ENCODE measurements around the gene OLFM4.

OLFM4 gene

GRCh38 chr13:53014495-53015443 is 13.8 kb upstream of the OLFM4 start:
- DNase-seq = no peak

- no peak for DNase-seq
Observed at GRCh38 chr13:53015971-53016370, 12.6 kb upstream of the OLFM4 start.

- DNase-seq = no peak
Observed at GRCh38 chr13:53017433-53017970, 11.1 kb upstream of the OLFM4 start.

- no peak for DNase-seq
Observed at GRCh38 chr13:53018690-53019647, 9.6 kb upstream of the OLFM4 start.

GRCh38 chr13:53020764-53021335 is 7.8 kb upstream of the OLFM4 start:
- DNase-seq = no peak

- no peak for DNase-seq
Observed at GRCh38 chr13:53023246-53023645, 5.4 kb upstream of the OLFM4 start.

- no peak for DNase-seq
Observed at GRCh38 chr13:53028063-53028462, 550 bp upstream of the OLFM4 start.

GRCh38 chr13:53032849-53033248 is 4.2 kb downstream of the OLFM4 start:
- no peak for DNase-seq

GRCh38 chr13:53038993-53039392 is 10.4 kb downstream of the OLFM4 start:
- no peak for DNase-seq

GRCh38 chr13:53041968-53042516 is 13.4 kb downstream of the OLFM4 start:
- no peak for DNase-seq

GRCh38 chr13:53042877-53043276 is 14.3 kb downstream of the OLFM4 start:
- DNase-seq = no peak

- DNase-seq = no peak
Observed at GRCh38 chr13:53043398-53043797, 14.8 kb downstream of the OLFM4 start.

- no peak for DNase-seq
Observed at GRCh38 chr13:53045189-53045588, 16.6 kb downstream of the OLFM4 start.

GRCh38 chr13:53048880-53049279 is 20.3 kb downstream of the OLFM4 start:
- no peak for DNase-seq

GRCh38 chr13:53050151-53050550 is 21.5 kb downstream of the OLFM4 start:
- DNase-seq = no peak

- no peak for DNase-seq
Observed at GRCh38 chr13:53052675-53053074, 24.1 kb downstream of the OLFM4 start.

GRCh38 chr13:53054569-53054968 is 26.0 kb downstream of the OLFM4 start:
- no peak for DNase-seq

GRCh38 chr13:53058065-53058679 is 29.6 kb downstream of the OLFM4 start:
- no peak for DNase-seq

- DNase-seq = no peak
Observed at GRCh38 chr13:53060840-53061490, 32.4 kb downstream of the OLFM4 start.

GRCh38 chr13:53064731-53065130 is 36.1 kb downstream of the OLFM4 start:
- DNase-seq = no peak

- no peak for DNase-seq
Observed at GRCh38 chr13:53066411-53066810, 37.8 kb downstream of the OLFM4 start.
